Endothelial cell of umbilical vein (primary cell): ENCODE data around the gene ANXA5. TPM values are rescaled to one million over a fixed set of nuclear protein-coding genes. Genes with fewer than 3 reads are reported as not detected.

Experiments
- BruUV-seq: library from RNA; stranded (reverse); fragments of 400-500 nt; replicated peaks from 2 replicates; lab custom pipeline; 2021; lab: Mats Ljungman, UMichigan
- CTCF ChIA-PET: fragments of 300-600, 350-600 bp; sonication (Branson Sonifier 250); formaldehyde crosslinking; loops from one replicate; lab custom pipeline; 2021; ENCODE audit warnings: antibody characterized with exemption, inconsistent platforms; lab: Charles Lee
- POLR2A ChIA-PET: fragments of 300-600, 350-600 bp; sonication (Branson Sonifier 250); formaldehyde crosslinking; loops from one replicate; lab custom pipeline; 2021; ENCODE audit warnings: antibody characterized with exemption, inconsistent platforms; lab: Charles Lee
- DNase-seq: peaks from one replicate; pipeline ENCODE4 v3.0.0-alpha.2; 2011; ENCODE audit warnings: low read depth, low spot score
- FAIRE-seq: peaks from 2 replicates; lab custom pipeline; 2011; peaks lifted over from hg19 to GRCh38; lab: Jason Lieb, UNC
- H2AFZ ChIP-seq: 2 replicates; pipeline ENCODE4 v1.6.0; 2012; ENCODE audit warnings: low read depth, low read length, control low read depth, inconsistent platforms
- H3K27ac ChIP-seq: 2 replicates; pipeline ENCODE4 v1.5.1; 2011; ENCODE audit warnings: low read depth, mild to moderate bottlenecking, control low read depth, low read length, moderate library complexity; ENCODE audit not compliant: insufficient read depth
- H3K27me3 ChIP-seq, 2 experiments: 2 replicates each; pipeline versions ENCODE4 v1.6.0 to v1.6.1; 2011; ENCODE audit warnings: low read length in 2 of 2, mixed read lengths in 1 of 2; ENCODE audit not compliant: control insufficient read depth in 2 of 2, insufficient read depth in 2 of 2
- H3K36me3 ChIP-seq, 2 experiments: 2 replicates in 1 of 2; 3 replicates in 1 of 2; pipeline ENCODE4 v1.5.1; 2011; ENCODE audit warnings: low read length in 2 of 2, mild to moderate bottlenecking in 1 of 2, moderate library complexity in 1 of 2; ENCODE audit not compliant: control insufficient read depth in 2 of 2, insufficient read depth in 2 of 2; ENCODE audit errors: extremely low read depth in 1 of 2
- H3K4me1 ChIP-seq: 3 replicates; pipeline ENCODE4 v1.5.1; 2011; ENCODE audit warnings: mild to moderate bottlenecking, low read length; ENCODE audit not compliant: control insufficient read depth, insufficient read depth; ENCODE audit errors: extremely low read depth
- H3K4me2 ChIP-seq: 2 replicates; pipeline ENCODE4 v1.6.1; 2011; ENCODE audit warnings: low read length, control low read depth, mixed read lengths; ENCODE audit not compliant: insufficient read depth
- H3K4me3 ChIP-seq, 3 experiments: fragments of 200-600 bp in 1 of 3; sonication (generic), shearing (Covaris generic) in 1 of 3; replicated peaks in 1 of 3; 2 replicates each; pipeline ENCODE4 v1.5.1; 2011 to 2016; ENCODE audit warnings: control low read depth in 3 of 3, low read length in 3 of 3, mild to moderate bottlenecking in 2 of 3, inconsistent platforms in 1 of 3, low read depth in 1 of 3, moderate library complexity in 1 of 3; ENCODE audit not compliant: insufficient read depth in 1 of 3
- H3K79me2 ChIP-seq: 2 replicates; pipeline ENCODE4 v1.6.0; 2012; ENCODE audit warnings: low read length, inconsistent platforms; ENCODE audit not compliant: control insufficient read depth, insufficient read depth
- H3K9ac ChIP-seq: replicated peaks from 2 replicates; pipeline ENCODE3; 2011; ENCODE audit warnings: low read length, control low read depth; ENCODE audit not compliant: insufficient read depth; ENCODE audit errors: extremely low read depth
- H3K9me1 ChIP-seq: replicated peaks from 3 replicates; pipeline ENCODE4 v1.6.0; 2011; ENCODE audit warnings: mild to moderate bottlenecking, low read length; ENCODE audit not compliant: control insufficient read depth, insufficient read depth; ENCODE audit errors: extremely low read depth
- H3K9me3 ChIP-seq: replicated peaks from 2 replicates; pipeline ENCODE4 v1.5.1; 2012; ENCODE audit warnings: low read length, inconsistent platforms; ENCODE audit not compliant: control insufficient read depth, insufficient read depth
- H4K20me1 ChIP-seq: replicated peaks from 2 replicates; pipeline ENCODE3; 2011; ENCODE audit warnings: mild to moderate bottlenecking, low read length; ENCODE audit not compliant: control insufficient read depth, insufficient read depth; ENCODE audit errors: extremely low read depth
- EZH2 ChIP-seq: IDR thresholded peaks from 2 replicates; pipeline ENCODE4 v1.6.1; 2012; ENCODE audit warnings: borderline replicate concordance, low read depth, mild to moderate bottlenecking, moderate library complexity, low read length, inconsistent platforms; ENCODE audit not compliant: severe bottlenecking
- FOS ChIP-seq: IDR thresholded peaks from 2 replicates; pipeline ENCODE4 v1.6.1; 2011; ENCODE audit warnings: mild to moderate bottlenecking, low read length, moderate library complexity, borderline replicate concordance; ENCODE audit not compliant: insufficient read depth
- GATA2 ChIP-seq: IDR thresholded peaks from 2 replicates; pipeline ENCODE4 v1.7.0; 2011; ENCODE audit warnings: low read depth, mild to moderate bottlenecking, moderate library complexity, mixed read lengths, low read length; ENCODE audit not compliant: insufficient read length, insufficient read depth
- JUN ChIP-seq: IDR thresholded peaks from 2 replicates; pipeline ENCODE4 v1.6.1; 2011; ENCODE audit warnings: borderline replicate concordance, low read depth; ENCODE audit not compliant: insufficient read length, insufficient read depth
- MYC ChIP-seq: IDR thresholded peaks from one replicate; pipeline ENCODE4 v1.6.1; 2011; ENCODE audit warnings: mild to moderate bottlenecking, low read depth, low read length
- POLR2A ChIP-seq: IDR thresholded peaks from 2 replicates; pipeline ENCODE4 v1.6.1; 2012; ENCODE audit warnings: low read depth, mild to moderate bottlenecking, control low read depth, low read length
- POLR2AphosphoS5 ChIP-seq: IDR thresholded peaks from 2 replicates; pipeline ENCODE4 v1.6.1; 2012; ENCODE audit warnings: low read depth, mild to moderate bottlenecking, control low read depth, low read length, moderate library complexity; ENCODE audit not compliant: insufficient read depth
- dilution Hi-C: fragments of 300-500 bp; cut with MboI; formaldehyde crosslinking; loops from one replicate; pipeline ENCODE4 v1.15.0; 2019; ENCODE audit warnings: low sequenced_read_pairs; ENCODE audit not compliant: extremely low pct_ligation_motif_present
- intact Hi-C: fragments of 100-400 bp; cut with micrococcal nuclease; formaldehyde crosslinking; loops from one replicate; pipeline ENCODE4 v1.10.0; 2022
- polyA plus RNA-seq, 4 experiments: library from polyadenylated mRNA; depleted of rRNA in 3 of 4; stranded (reverse) in 3 of 4; unstranded in 1 of 4; fragments of >200 nt; gene quantifications; 2 replicates each; pipeline versions ENCODE4 v1.2.1 to v1.2.3, GENCODE V29; 2011 to 2012; ENCODE audit warnings: missing spikeins in 1 of 4
- total RNA-seq: library from RNA; stranded (reverse); gene quantifications from 2 replicates; pipeline ENCODE4 v1.2.3, GENCODE V29; 2021
- TF ChIP-seq, protein P1 (sequence below), 2 donors: IDR thresholded peaks; 1 replicate in 1 of 2; 2 replicates in 1 of 2; pipeline ENCODE4 v1.5.1; 2011; ENCODE audit warnings: low read length in 2 of 2, mild to moderate bottlenecking in 2 of 2, moderate library complexity in 2 of 2, control low read depth in 1 of 2, inconsistent platforms in 1 of 2, low read depth in 1 of 2; ENCODE audit not compliant: insufficient read depth in 1 of 2; ENCODE audit errors: extremely low read depth in 1 of 2
- TF ChIP-seq, protein P2 (sequence below): IDR thresholded peaks from 2 replicates; pipeline ENCODE4 v1.6.1; 2011; ENCODE audit not compliant: insufficient read depth, insufficient read length

The ANXA5 gene
- total and polyA plus RNA-seq, 2 donors (not counting 3 experiments of a cell fraction or from before 2014, with no cell fraction given): 450 to 528 TPM

GRCh38 chr4:121654738-121655137, 42.0 kb downstream of the ANXA5 start:
- no peak overlapping the region for H3K4me3 ChIP-seq
- H3K27ac ChIP-seq: no peak overlapping the region
- H4K20me1 ChIP-seq: no peaks in the 10 kb centered on the region
- no peaks in the 10 kb centered on the region for H3K27me3 ChIP-seq
- no peaks in the 10 kb centered on the region for H3K4me1 ChIP-seq
- no peaks in the 10 kb centered on the region for H3K36me3 ChIP-seq
- DNase-seq: no peak
- intact Hi-C loops: loop anchor here (5.0 kb wide), 1 partner anchor 83 kb away; no protein-coding TSS in a partner anchor
- H3K9me3 ChIP-seq: no peaks in the 10 kb centered on the region
- TF ChIP-seq JUN (no peak), GATA2 (no peak), MYC (no peak), EZH2 (no peak), FOS (no peak), POLR2A (no peak), POLR2AphosphoS5 (no peak)
- TF ChIP-seq, protein P1, sequence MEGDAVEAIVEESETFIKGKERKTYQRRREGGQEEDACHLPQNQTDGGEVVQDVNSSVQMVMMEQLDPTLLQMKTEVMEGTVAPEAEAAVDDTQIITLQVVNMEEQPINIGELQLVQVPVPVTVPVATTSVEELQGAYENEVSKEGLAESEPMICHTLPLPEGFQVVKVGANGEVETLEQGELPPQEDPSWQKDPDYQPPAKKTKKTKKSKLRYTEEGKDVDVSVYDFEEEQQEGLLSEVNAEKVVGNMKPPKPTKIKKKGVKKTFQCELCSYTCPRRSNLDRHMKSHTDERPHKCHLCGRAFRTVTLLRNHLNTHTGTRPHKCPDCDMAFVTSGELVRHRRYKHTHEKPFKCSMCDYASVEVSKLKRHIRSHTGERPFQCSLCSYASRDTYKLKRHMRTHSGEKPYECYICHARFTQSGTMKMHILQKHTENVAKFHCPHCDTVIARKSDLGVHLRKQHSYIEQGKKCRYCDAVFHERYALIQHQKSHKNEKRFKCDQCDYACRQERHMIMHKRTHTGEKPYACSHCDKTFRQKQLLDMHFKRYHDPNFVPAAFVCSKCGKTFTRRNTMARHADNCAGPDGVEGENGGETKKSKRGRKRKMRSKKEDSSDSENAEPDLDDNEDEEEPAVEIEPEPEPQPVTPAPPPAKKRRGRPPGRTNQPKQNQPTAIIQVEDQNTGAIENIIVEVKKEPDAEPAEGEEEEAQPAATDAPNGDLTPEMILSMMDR (IDR thresholded peaks at IDR 0.05; ENCODE audit: extremely low read depth in 1 of 2, insufficient read depth in 1 of 2, low read depth in 1 of 2, low read length in 2 of 2): no peak
- TF ChIP-seq, protein P2, sequence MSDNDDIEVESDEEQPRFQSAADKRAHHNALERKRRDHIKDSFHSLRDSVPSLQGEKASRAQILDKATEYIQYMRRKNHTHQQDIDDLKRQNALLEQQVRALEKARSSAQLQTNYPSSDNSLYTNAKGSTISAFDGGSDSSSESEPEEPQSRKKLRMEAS: no peak
- dilution Hi-C loops: no loop called here
- no peak overlapping the region for H3K9ac ChIP-seq
- no peaks in the 10 kb centered on the region for H3K9me1 ChIP-seq
- no peaks in the 10 kb centered on the region for H3K79me2 ChIP-seq
- H2AFZ ChIP-seq: no peak overlapping the region
- CTCF ChIA-PET: interaction anchor here (1.5 to 7.7 kb wide), 4 partner anchors 9 to 285 kb away, joined by 5 to 65 read pairs (median 18); no protein-coding TSS in a partner anchor
- no peak for FAIRE-seq
- H3K4me2 ChIP-seq: no peak overlapping the region
- no TSS peak for BruUV-seq
- POLR2A ChIA-PET: no interaction called here
